ENCODE results near the gene UBB. TPM values are rescaled to one million over a fixed set of nuclear protein-coding genes. Genes with fewer than 3 reads are reported as not detected.

UBB gene
- total and polyA plus RNA-seq, 2 donors from 2014 or later, result 1,214 to 2,605 TPM

- H3K4me3 ChIP-seq (ENCODE audit: low read length in 3 of 3), result no peak overlapping the region
- DNase-seq, result no peak
- H3K4me1 ChIP-seq (ENCODE audit: control insufficient read depth in 2 of 3, insufficient read depth in 2 of 3, low read depth in 1 of 3, low read length in 3 of 3), result no peaks in the 10 kb centered on the region
- FAIRE-seq, result no peak
- no peaks in the 10 kb centered on the region for H3K9me3 ChIP-seq (ENCODE audit: control insufficient read depth in 2 of 3, insufficient read depth in 1 of 3, low read length in 3 of 3)
- no peak overlapping the region for H3K9ac ChIP-seq (ENCODE audit: low read length in 3 of 3)
- H3K36me3 ChIP-seq (ENCODE audit: control insufficient read depth in 2 of 3, insufficient read depth in 3 of 3, low read length in 3 of 3), result peaks cover 0 to 9% (median 6%) of the 10 kb centered on the region in 3 donors
- no peak overlapping the region for H3K27ac ChIP-seq (ENCODE audit: low read depth in 2 of 2, low read length in 2 of 2)
- no peaks in the 10 kb centered on the region for H3K27me3 ChIP-seq (ENCODE audit: control insufficient read depth, insufficient read depth, low read length)
- intact Hi-C loops (cut with DNase I), result no loop called here
- no peak for TF ChIP-seq CTCF (IDR thresholded peaks at IDR 0.05; ENCODE audit: borderline replicate concordance, extremely low read depth, insufficient read depth)
Measured at GRCh38 chr17:16339402-16339801, 41.5 kb upstream of the UBB start.

GRCh38 chr17:16339959-16340358 lies 40.9 kb upstream of the UBB start:
- TF ChIP-seq CTCF (IDR thresholded peaks at IDR 0.05; ENCODE audit: borderline replicate concordance, extremely low read depth, insufficient read depth), result no peak
- Histone ChIP-seq H3K9me3 (ENCODE audit: control insufficient read depth in 2 of 3, insufficient read depth in 1 of 3, low read length in 3 of 3) (no peaks in the 10 kb centered on the region), H3K36me3 (ENCODE audit: control insufficient read depth in 2 of 3, insufficient read depth in 3 of 3, low read length in 3 of 3) (peaks cover 0 to 9% (median 6%) of the 10 kb centered on the region in 3 donors), H3K27ac (ENCODE audit: low read depth in 2 of 2, low read length in 2 of 2) (no peak overlapping the region), H3K4me3 (ENCODE audit: low read length in 3 of 3) (no peak overlapping the region), H3K4me1 (ENCODE audit: control insufficient read depth in 2 of 3, insufficient read depth in 2 of 3, low read depth in 1 of 3, low read length in 3 of 3) (no peaks in the 10 kb centered on the region), H3K27me3 (ENCODE audit: control insufficient read depth, insufficient read depth, low read length) (no peaks in the 10 kb centered on the region), H3K9ac (ENCODE audit: low read length in 3 of 3) (no peak overlapping the region)
- intact Hi-C loops (cut with DNase I), result no loop called here
- DNase-seq, result no peak
- no peak for FAIRE-seq

GRCh38 chr17:16342979-16343378 lies 37.9 kb upstream of the UBB start:
- Histone ChIP-seq H3K4me3 (ENCODE audit: low read length in 3 of 3) (no peak overlapping the region), H3K27ac (ENCODE audit: low read depth in 2 of 2, low read length in 2 of 2) (no peak overlapping the region), H3K36me3 (ENCODE audit: control insufficient read depth in 2 of 3, insufficient read depth in 3 of 3, low read length in 3 of 3) (peaks cover 0 to 9% (median 6%) of the 10 kb centered on the region in 3 donors), H3K9me3 (ENCODE audit: control insufficient read depth in 2 of 3, insufficient read depth in 1 of 3, low read length in 3 of 3) (no peaks in the 10 kb centered on the region), H3K27me3 (ENCODE audit: control insufficient read depth, insufficient read depth, low read length) (no peaks in the 10 kb centered on the region), H3K4me1 (ENCODE audit: control insufficient read depth in 2 of 3, insufficient read depth in 2 of 3, low read depth in 1 of 3, low read length in 3 of 3) (no peaks in the 10 kb centered on the region), H3K9ac (ENCODE audit: low read length in 3 of 3) (no peak overlapping the region)
- FAIRE-seq (no peak), DNase-seq (no peak)
- intact Hi-C loops (cut with DNase I), result no loop called here
- TF ChIP-seq CTCF (IDR thresholded peaks at IDR 0.05; ENCODE audit: borderline replicate concordance, extremely low read depth, insufficient read depth), result no peak

GRCh38 chr17:16343569-16343968 lies 37.3 kb upstream of the UBB start:
- intact Hi-C loops (cut with DNase I), result no loop called here

More at GRCh38 chr17:16343569-16343968, 37.3 kb upstream of the UBB start:
- no peak for TF ChIP-seq CTCF (IDR thresholded peaks at IDR 0.05; ENCODE audit: borderline replicate concordance, extremely low read depth, insufficient read depth)
- Histone ChIP-seq H3K4me1 (ENCODE audit: control insufficient read depth in 2 of 3, insufficient read depth in 2 of 3, low read depth in 1 of 3, low read length in 3 of 3) (no peaks in the 10 kb centered on the region), H3K27me3 (ENCODE audit: control insufficient read depth, insufficient read depth, low read length) (no peaks in the 10 kb centered on the region), H3K9ac (ENCODE audit: low read length in 3 of 3) (no peak overlapping the region), H3K9me3 (ENCODE audit: control insufficient read depth in 2 of 3, insufficient read depth in 1 of 3, low read length in 3 of 3) (no peaks in the 10 kb centered on the region), H3K4me3 (ENCODE audit: low read length in 3 of 3) (no peak overlapping the region), H3K27ac (ENCODE audit: low read depth in 2 of 2, low read length in 2 of 2) (no peak overlapping the region), H3K36me3 (ENCODE audit: control insufficient read depth in 2 of 3, insufficient read depth in 3 of 3, low read length in 3 of 3) (peaks cover 0 to 9% (median 6%) of the 10 kb centered on the region in 3 donors)
- DNase-seq, result no peak
- no peak for FAIRE-seq
